Measurements from ENCODE around the gene PAPOLB. TPM values are rescaled to one million over a fixed set of nuclear protein-coding genes. Genes with fewer than 3 reads are reported as not detected.
"Not testable (repeated sequence)": the region's sequence is repeated elsewhere in the genome, so short reads cannot be mapped to it uniquely, and the experiment has no call there.

PAPOLB gene
- 0.04 TPM for polyA plus RNA-seq (ENCODE audit: insufficient read length)

DNA sequence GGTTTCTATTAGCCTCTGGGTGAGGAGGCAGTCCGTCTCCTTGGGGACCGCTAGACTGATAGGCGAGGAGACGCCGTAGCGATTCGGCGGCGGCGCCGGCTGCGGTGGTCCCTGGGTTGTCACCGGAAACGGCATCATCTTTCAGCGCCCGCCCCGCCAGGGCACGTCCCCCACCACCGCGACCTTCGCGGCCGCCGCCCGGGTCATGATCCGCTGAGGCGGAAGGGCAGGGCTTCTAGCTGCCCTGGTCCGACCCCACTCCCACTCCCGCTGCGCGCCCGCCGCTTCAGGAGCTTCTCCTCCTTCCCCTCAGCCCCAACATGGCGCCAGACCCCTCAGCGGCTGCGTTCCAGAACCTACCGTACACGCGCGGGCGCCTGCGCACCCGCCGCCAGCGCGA lies at the start of gene PAPOLB:
TSS of gene PAPOLB (minus strand) at position 358 of the 400 bp plus-strand sequence. CDS start at position 138, 220 bp downstream.
- DNase-seq: no peak

- no peak for DNase-seq
Observed at GRCh38 chr7:4911111-4911828, 49.4 kb upstream of the PAPOLB start.

DNA sequence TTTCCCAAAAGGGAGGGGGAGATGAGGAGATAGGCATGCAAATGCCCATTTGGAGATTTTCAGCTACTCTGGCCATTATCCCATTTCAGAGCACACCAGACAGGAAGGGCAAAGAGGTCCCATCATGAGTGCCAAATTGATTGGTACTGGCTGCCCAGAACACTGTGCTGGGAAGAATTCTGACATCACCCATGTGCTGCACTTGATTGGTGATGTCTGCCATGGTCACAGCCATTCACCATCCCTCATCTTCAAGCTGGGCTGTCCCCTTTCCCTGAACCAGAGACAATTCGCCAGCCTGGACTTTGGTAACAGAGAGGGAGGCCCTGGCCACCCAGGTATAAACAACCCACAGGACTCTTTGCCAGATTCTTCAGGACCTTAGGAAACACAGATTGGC lies 44.9 kb upstream of the PAPOLB start:
- no peak for DNase-seq

- no peak for DNase-seq
Observed at GRCh38 chr7:4905171-4905570, 43.3 kb upstream of the PAPOLB start.

DNA sequence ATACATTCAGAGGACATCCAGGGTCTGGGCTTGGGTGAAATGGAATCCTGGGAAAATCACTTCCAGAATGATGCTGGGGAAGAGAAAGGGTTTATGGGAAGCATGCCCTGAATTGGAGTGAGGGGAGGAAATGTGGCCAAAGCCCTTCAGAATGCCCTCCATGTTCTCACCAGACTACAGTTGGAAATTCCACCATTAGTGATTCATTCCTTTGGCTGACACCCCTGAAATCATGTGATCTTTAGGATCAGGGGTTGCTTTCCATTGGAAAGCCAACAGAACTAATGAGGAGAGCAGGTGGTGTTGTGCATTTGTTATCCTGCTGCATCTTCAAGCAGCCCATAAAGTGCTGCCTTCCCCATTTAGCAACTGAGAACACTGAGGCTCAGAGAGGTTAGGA lies 42.5 kb upstream of the PAPOLB start:
- DNase-seq: no peak

DNA sequence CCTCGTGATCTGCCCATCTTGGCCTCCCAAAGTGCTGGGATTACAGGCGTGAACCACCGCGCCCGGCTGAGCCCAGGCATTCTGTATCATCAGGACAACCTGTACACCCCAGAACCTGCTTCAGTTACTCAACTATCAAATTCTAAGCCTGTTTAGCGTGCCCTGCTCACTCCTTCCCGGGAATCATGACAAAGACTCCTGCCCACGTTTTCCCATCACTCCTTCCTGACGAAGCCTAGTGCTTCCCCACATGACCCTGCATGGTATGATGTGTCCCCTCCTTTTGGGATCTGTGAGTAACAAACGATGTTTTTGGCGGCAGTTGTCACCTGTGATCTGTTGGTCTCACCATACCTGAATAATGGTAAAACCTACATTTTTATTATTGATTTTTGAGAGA lies 33.9 kb upstream of the PAPOLB start:
- DNase-seq: no peak

DNA sequence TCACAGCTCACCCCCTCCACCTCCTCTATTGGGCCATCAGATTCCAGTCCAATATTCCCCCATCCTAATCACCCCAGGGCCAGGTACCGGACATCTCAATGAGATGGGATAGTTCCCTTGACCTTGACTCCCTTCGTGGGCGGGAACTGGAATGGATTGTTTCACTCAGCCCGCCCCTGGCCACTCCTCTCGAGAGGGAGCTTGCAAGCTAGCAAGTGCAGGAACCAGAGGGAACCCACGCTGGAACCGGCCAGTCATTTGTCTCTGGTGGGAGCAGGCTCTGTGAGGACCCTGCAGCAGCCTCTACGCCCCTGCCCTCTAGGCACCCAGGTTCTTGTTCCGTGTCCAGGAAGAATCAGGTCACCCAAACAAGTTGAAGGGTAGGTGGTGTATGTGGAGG lies 32.7 kb upstream of the PAPOLB start:
- no peak for DNase-seq

DNA sequence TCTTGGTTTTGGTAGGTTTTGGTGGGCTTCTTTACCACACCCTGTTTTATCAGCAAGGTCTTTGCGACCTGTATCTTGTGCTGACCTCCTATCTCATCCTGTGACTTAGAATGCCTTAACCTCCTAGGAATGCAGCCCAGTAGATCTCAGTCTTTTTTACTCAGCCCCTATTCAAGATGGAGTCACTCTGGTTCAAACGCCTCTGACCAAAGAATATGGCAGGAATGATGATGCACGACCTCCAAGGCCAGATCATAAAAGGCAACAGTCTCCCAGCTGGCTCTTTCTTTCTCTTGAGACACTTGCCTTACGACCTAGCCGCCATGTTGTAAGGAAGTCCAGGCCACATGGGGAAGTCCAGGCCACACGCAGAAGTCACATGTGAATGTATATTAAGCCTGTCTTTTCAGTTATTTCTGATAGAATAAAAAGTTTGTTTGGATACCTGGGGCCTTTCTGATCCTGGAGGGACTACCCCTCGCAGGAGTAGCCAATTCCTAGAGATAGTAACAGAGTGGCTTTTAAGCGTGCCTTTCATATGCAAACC lies 32.2 kb upstream of the PAPOLB start:
- DNase-seq: no peak

GRCh38 chr7:4893188-4893587 lies 31.4 kb upstream of the PAPOLB start:
- not testable (repeated sequence) for DNase-seq

DNA sequence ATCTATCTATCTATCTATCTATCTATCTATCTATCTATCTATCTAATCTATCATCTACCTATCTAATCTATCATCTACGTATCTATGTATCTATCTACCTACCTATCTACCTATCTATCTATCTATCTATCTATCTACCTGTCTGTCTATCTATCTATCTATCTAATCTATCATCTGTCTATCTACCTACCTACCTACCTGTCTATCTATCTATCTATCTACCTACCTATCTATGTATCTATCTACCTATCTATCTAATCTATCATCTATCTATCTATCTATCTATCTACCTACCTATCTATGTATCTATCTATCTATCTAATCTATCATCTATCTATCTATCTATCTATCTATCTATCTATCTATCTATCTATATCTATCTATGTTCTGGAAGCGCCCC lies 29.7 kb upstream of the PAPOLB start:
- not testable (repeated sequence) for DNase-seq

DNA sequence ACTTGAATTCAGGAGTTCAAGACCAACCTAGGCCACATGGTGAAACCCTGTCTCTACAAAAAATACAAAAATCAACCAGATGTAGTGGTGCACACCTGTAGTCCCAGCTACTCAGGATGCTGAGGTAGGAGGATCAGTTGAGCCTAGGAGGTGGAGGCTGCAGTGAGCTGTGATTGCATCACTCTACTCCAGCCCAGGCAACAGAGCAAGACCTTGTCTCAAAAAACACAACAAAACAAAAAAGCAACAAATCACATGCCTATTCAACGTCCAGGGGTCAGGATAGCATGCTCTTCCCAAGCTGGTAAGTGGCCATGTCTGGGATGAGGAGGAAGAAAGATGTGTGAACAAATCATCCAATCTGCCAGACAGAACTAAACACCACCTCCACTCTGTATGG lies 27.9 kb upstream of the PAPOLB start:
- DNase-seq: no peak

DNA sequence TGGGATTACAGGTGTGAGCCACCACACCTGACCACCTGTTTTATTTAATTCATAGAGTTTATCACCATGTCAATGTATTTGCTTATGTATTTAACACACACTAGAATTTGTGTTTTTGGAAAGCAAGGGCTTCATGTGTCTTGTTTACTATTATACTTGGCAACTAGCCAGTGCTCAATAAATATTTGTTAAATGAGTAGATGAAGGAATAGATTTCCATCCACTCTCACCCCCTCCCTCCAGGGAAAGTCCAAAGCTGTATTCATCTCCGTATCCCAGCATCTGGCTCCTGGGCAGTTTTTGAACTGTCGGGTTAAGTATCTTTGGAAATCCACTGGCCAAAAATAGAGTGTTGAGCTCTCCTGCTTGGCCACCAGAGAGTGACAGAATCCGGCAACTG lies 26.3 kb upstream of the PAPOLB start:
- no peak for DNase-seq

DNA sequence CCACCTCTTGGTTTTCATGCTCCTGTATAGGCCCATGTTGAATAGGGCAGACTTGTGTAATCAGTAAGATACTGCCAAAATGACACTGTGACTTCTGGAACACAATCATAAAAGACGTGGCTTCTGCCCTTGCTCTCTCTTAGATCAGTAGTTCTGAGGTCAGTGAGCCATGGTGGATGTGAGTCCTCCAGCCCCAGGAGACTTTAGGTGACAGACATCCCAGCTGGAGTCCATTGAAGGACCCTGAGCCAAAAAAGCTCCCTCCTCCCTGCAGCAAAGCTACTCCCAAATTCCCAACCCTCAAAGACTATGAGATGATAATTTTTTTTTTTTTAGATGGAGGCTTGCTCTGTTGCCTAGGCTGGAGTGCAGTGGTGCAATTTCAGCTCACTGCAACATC lies 24.8 kb upstream of the PAPOLB start:
- DNase-seq: no peak

- DNase-seq: no peak
Observed at GRCh38 chr7:4885317-4885807, 23.5 kb upstream of the PAPOLB start.

- no peak for DNase-seq
Observed at GRCh38 chr7:4884164-4884563, 22.3 kb upstream of the PAPOLB start.

DNA sequence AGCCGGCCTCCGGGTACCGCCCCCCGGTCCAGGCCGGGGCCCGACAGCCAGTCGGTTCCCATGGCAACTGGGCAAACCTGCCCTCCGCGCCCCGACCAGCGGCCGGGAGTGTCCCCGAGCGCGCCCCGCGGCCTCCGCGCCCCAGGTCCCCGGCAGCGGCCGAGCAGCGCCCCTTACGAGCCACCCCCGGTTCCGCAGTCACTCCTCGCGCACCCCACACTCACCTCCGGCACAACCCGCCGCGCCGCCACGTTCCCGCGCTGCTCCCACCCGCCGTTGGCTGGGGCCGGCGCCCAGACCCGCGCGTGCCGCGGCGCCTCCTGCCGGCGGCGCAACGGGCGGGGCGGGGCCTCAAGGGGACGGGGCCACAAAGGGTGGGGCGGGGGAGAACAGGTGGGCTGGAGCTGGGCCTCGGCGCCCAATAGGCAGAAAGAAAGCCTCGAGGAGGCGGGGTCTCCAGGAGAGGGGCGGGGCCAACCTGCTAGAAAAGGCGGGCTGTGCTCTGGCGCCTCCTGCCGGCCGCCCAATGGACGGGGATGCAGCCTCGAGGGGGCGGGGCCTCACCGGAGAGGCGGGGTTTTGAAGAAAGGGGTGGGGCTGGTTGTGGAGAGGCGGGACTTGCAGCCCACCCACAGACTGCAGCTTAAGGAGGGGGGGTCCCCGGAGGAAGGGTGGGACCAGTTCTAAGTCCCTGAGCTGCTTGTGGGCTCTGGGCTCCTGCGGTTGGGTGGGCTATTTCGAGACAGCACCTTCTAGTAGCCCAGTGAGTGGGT lies 21.7 kb upstream of the PAPOLB start, which contains the start of gene RADIL:
TSS of gene RADIL (minus strand) at position 345 of the 773 bp plus-strand sequence. CDS start 5,577 bp downstream, outside the sequence.
- DNase-seq: peak; percentile 87

- no peak for DNase-seq
Observed at GRCh38 chr7:4883033-4883371, 21.2 kb upstream of the PAPOLB start.

DNA sequence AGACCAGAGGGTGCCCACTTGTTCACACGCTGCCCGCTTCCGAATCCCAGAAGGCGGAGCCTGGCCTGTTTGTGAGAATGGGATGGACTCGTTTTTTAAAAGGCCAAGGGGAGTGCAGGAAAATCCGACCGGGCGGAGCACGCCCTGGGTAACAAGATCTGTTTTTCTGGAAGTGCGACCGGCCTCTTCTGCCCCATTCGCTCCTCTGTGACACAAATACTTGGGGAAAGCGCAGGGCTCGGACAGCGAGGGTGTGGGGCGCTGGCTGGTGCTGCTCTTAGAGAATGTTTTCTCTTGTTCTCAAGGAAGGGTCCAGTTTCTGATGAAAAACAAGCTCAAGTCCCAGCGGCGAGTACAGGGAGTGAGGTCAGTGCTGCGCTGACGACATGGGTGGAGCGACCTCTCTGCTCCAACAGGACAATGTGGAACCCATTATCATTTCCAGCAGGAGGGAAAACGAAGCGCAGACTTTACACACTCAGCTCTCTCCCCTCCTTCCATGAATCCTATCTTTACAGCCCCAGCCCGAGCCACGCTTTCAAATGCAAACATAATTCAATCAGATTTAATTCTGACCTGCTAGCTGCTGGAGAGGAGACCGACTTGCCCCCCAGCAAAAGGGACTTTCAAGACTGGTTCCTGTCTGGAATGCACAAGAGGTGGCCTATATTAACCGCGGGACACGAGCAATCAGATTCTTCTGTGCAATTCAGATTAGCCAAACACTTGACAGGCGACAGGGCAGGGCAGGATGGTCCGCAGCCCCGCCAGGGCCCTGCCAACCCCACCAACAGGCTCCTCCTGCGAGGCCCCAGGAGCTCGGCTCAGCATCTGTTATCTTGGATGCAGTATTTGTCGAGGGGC lies 20.6 kb upstream of the PAPOLB start:
- DNase-seq: peak; percentile 87

GRCh38 chr7:4880218-4880617 lies 18.4 kb upstream of the PAPOLB start:
- no peak for DNase-seq

DNA sequence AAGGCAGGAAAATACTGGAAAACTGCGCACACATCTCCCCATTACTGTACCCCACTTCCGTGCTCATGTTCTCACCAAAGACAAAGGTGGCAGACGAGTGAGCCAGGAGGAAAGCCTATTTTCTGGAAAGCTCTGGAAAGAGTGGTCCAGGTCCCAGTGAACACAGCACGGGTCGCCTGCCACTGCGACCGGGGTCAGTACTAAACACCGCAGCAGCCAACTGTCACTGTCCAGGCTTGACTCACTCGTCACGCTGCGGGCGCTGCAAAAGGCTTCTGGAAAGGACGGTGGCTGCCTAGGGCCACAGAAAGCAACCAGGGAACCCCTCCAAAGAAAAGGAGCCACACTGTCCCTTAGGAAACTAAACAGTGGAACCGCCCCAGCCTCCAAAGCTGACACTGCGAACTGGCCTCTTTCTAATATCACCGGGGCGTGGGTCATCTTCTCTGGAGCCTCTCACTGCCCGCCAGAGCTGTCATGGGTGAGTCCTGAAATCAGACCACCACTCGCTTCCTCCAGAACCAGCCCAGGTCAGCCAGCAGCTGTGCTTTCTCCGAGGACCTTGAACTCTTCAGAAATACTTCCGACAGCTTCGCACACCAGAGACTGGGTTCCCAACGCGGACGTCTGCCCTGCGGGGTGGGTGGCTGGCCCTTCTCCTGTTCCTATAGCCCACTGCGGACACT lies 17.7 kb upstream of the PAPOLB start:
- no peak for DNase-seq

- no peak for DNase-seq
Observed at GRCh38 chr7:4878336-4879335, 16.8 kb upstream of the PAPOLB start.
